ENCODE results near the gene CYTH2. TPM values are rescaled to one million over a fixed set of nuclear protein-coding genes. Genes with fewer than 3 reads are reported as not detected.

The CYTH2 gene
- total and polyA plus RNA-seq, 2 of the 8 experiments (the other 6 are each of a cell fraction or from before 2014, with no cell fraction given): 43.7 to 71.4 TPM

- Histone ChIP-seq H3K4me1 (replicated peaks in 1 of 4; ENCODE audit: control insufficient read depth in 3 of 4, insufficient read depth in 4 of 4, low read length in 3 of 4) (peaks cover 0 to 9% (median 1%) of the 10 kb centered on the region in 4 experiments; a peak in 3 of 7 replicates), H3K14ac (ENCODE audit: insufficient read length) (no peak overlapping the region), H4K8ac (ENCODE audit: extremely low read depth, insufficient read depth, low read length) (no peak overlapping the region; the same call in 1 of the 2 replicates), H2BK120ac (replicated peaks; ENCODE audit: low read depth, low read length) (no peak overlapping the region), H3K36me3 (ENCODE audit: control insufficient read depth in 2 of 4, insufficient read depth in 4 of 4, low read length in 3 of 4) (peaks cover 37 to 54% (median 51%) of the 10 kb centered on the region in 4 experiments), H2BK12ac (ENCODE audit: low read depth, low read length) (no peak overlapping the region), H3K9me3 (ENCODE audit: insufficient read depth in 2 of 2, low read depth in 1 of 2, low read length in 1 of 2) (no peaks in the 10 kb centered on the region), H3K4me2 (ENCODE audit: insufficient read depth in 1 of 2, low read depth in 2 of 2, low read length in 2 of 2) (no peak overlapping the region; a peak in 1 of 4 replicates), H2BK5ac (ENCODE audit: low read depth, low read length) (no peak overlapping the region), H2BK20ac (ENCODE audit: low read length) (no peak overlapping the region), H3K79me1 (ENCODE audit: low read depth, low read length) (peaks cover 4% of the 10 kb centered on the region; the same call in 1 of the 2 replicates), H3K79me2 (ENCODE audit: control insufficient read depth in 1 of 2, insufficient read depth in 2 of 2, low read length in 2 of 2) (peaks cover 0 to 12% of the 10 kb centered on the region in 2 experiments; a peak in 1 of 4 replicates), H4K91ac (replicated peaks; ENCODE audit: insufficient read length, low read length) (no peak overlapping the region), H4K5ac (ENCODE audit: insufficient read length, low read depth, low read length) (no peak overlapping the region), H2BK15ac (ENCODE audit: low read length) (no peak overlapping the region), H3K23ac (ENCODE audit: insufficient read length) (no peak overlapping the region), H3K4me3 (ENCODE audit: extremely low read depth in 1 of 4, insufficient read depth in 2 of 4, low read depth in 3 of 4, low read length in 4 of 4) (no peak overlapping the region), H2AFZ (ENCODE audit: low read length) (no peak overlapping the region), H3K4ac (replicated peaks; ENCODE audit: insufficient read length, low read depth, low read length) (no peak overlapping the region), H2AK5ac (ENCODE audit: low read depth, low read length) (no peak overlapping the region), H3K23me2 (ENCODE audit: low read depth, low read length) (no peaks in the 10 kb centered on the region; the same call in 1 of the 2 replicates), H3K56ac (replicated peaks; ENCODE audit: insufficient read length, low read depth, low read length) (no peak overlapping the region), H3K9ac (replicated peaks in 1 of 4; ENCODE audit: extremely low read depth in 1 of 4, low read depth in 3 of 4, low read length in 3 of 4) (no peak overlapping the region; a peak in 1 of 7 replicates), H3K27me3 (replicated peaks in 1 of 4; ENCODE audit: control insufficient read depth in 3 of 4, extremely low read depth in 1 of 4, insufficient read depth in 3 of 4, low read length in 3 of 4) (no peaks in the 10 kb centered on the region), H3K18ac (ENCODE audit: extremely low read depth, low read length) (no peak overlapping the region), H3K27ac (ENCODE audit: low read depth, low read length) (no peak overlapping the region), H4K20me1 (replicated peaks in 1 of 2; ENCODE audit: control insufficient read depth in 1 of 2, insufficient read depth in 2 of 2, low read length in 2 of 2) (peaks cover 16 to 22% of the 10 kb centered on the region in 2 experiments)
- no peak for FAIRE-seq
- POLR2A ChIA-PET (ENCODE audit: partially characterized antibody): interaction anchor here (1.0 to 11.4 kb wide), 12 partner anchors 9 to 144 kb away, joined by 3 to 176 read pairs (median 7); partner anchors contain the start of genes FAM83E, GRWD1, KCNJ14 and KDELR1
- WGBS, 2 experiments (ENCODE audit: extremely low coverage in 1 of 2, insufficient coverage in 1 of 2, insufficient read length in 1 of 2, insufficient replicate concordance in 2 of 2, low coverage in 1 of 2, low lambda C conversion rate in 2 of 2, missing lambda C conversion rate in 1 of 2): 88% methylated on average over 10 of the region's 10 CpGs; no CpG with 5 or more reads in 1 of the 2 experiments
- CTCF ChIA-PET (ENCODE audit: partially characterized antibody): interaction anchor here (1.0 to 1.5 kb wide), 7 partner anchors 11 to 157 kb away, joined by 3 to 8 read pairs (median 4); partner anchors contain the start of gene KDELR1
- DNase-seq (ENCODE audit: low read depth in 1 of 2, low spot score in 2 of 2): no peak
- no peak for TF ChIP-seq HDAC6 (IDR thresholded peaks at IDR 0.05; ENCODE audit: low read depth, low read length)
- TF ChIP-seq E2F6 (IDR thresholded peaks at IDR 0.05): no peak
Observed at GRCh38 chr19:48470856-48471255, 1.7 kb downstream of the CYTH2 start.
